Upper lobe of right lung (tissue), 1 donor: Measurements from ENCODE around the gene ADM2. TPM values are rescaled to one million over a fixed set of nuclear protein-coding genes. Genes with fewer than 3 reads are reported as not detected.

Experiments used
- ATAC-seq: fragments of 200-7000 bp; cut with Tn5 transposase; one replicate; pipeline ENCODE4 v1.9.1; 2020; ENCODE audit warnings: mild to moderate bottlenecking, moderate library complexity
- DNase-seq: peaks from one replicate; pipeline ENCODE4 v3.0.0-alpha.2; 2020
- H3K27ac ChIP-seq: fragments of 200-600 bp; one replicate; pipeline ENCODE4 v1.8.0; 2022
- H3K27me3 ChIP-seq: fragments of 200-600 bp; one replicate; pipeline ENCODE4 v1.8.0; 2022; ENCODE audit warnings: mild to moderate bottlenecking
- H3K36me3 ChIP-seq: fragments of 200-600 bp; one replicate; pipeline ENCODE4 v1.8.0; 2022
- H3K4me1 ChIP-seq: fragments of 200-600 bp; one replicate; pipeline ENCODE4 v1.8.0; 2022
- H3K4me3 ChIP-seq: fragments of 200-600 bp; one replicate; pipeline ENCODE4 v1.8.0; 2022; ENCODE audit warnings: mild to moderate bottlenecking
- H3K9me3 ChIP-seq: fragments of 200-600 bp; one replicate; pipeline ENCODE4 v1.8.0; 2022
- CTCF ChIP-seq: fragments of 200-600 bp; IDR thresholded peaks from one replicate; pipeline ENCODE4 v1.8.0; 2022; ENCODE audit warnings: antibody characterized with exemption
- intact Hi-C: fragments of 100-400 bp; cut with DNase I; formaldehyde crosslinking; loops from one replicate; pipeline ENCODE4 v1.11.0; 2022
- total RNA-seq: library from RNA; stranded (reverse); fragmentation: NEBNext Ultra II Directional; extraction: Animal tissue kit (Norgen Biotek cat#: 25700); gene quantifications from one replicate; pipeline ENCODE4 v1.2.1, GENCODE V29; 2021
- donor health status: DM: no; HTN: yes; CAD: no; lungs with severe emphysema.

Gene ADM2
- total RNA-seq, 1 donor from 2014 or later, result 2.6 TPM

GRCh38 chr22:50483106-50483505, 1.8 kb downstream of the ADM2 start:
- ATAC-seq (no peak), DNase-seq (peak; percentile 61)
- Histone ChIP-seq H3K4me3 (no peak overlapping the region), H3K27me3 (peaks cover 31% of the 10 kb centered on the region), H3K4me1 (peaks cover 6% of the 10 kb centered on the region), H3K36me3 (no peaks in the 10 kb centered on the region), H3K9me3 (no peaks in the 10 kb centered on the region), H3K27ac (no peak overlapping the region)
- intact Hi-C loops, result no loop called here
- no peak for TF ChIP-seq CTCF

- ATAC-seq (no peak), DNase-seq (peak; percentile 60)
- intact Hi-C loops, result no loop called here
- H3K4me1 ChIP-seq, result peaks cover 6% of the 10 kb centered on the region
- H3K4me3 ChIP-seq, result no peak overlapping the region
- H3K27ac ChIP-seq, result no peak overlapping the region
- peaks cover 31% of the 10 kb centered on the region for H3K27me3 ChIP-seq
- H3K9me3 ChIP-seq, result no peaks in the 10 kb centered on the region
- no peaks in the 10 kb centered on the region for H3K36me3 ChIP-seq
- no peak for TF ChIP-seq CTCF
Observed at GRCh38 chr22:50483556-50483955, 2.2 kb downstream of the ADM2 start.

- Histone ChIP-seq H3K4me3 (no peak overlapping the region), H3K27ac (no peak overlapping the region), H3K4me1 (peaks cover 6% of the 10 kb centered on the region), H3K36me3 (no peaks in the 10 kb centered on the region), H3K9me3 (no peaks in the 10 kb centered on the region), H3K27me3 (peaks cover 31% of the 10 kb centered on the region)
- ATAC-seq, result peak; percentile 4
- TF ChIP-seq CTCF, result no peak
- peak; percentile 64 for DNase-seq
- intact Hi-C loops, result no loop called here
Observed at GRCh38 chr22:50483977-50484853, 2.9 kb downstream of the ADM2 start.

- intact Hi-C loops, result no loop called here
- no peak for TF ChIP-seq CTCF
- no peaks in the 10 kb centered on the region for H3K36me3 ChIP-seq
- no peak overlapping the region for H3K4me3 ChIP-seq
- H3K4me1 ChIP-seq, result peaks cover 6% of the 10 kb centered on the region
- H3K27me3 ChIP-seq, result peaks cover 26% of the 10 kb centered on the region
- ATAC-seq (peak; percentile 12), DNase-seq (peak; percentile 82)
- no peaks in the 10 kb centered on the region for H3K9me3 ChIP-seq
- no peak overlapping the region for H3K27ac ChIP-seq
Observed at GRCh38 chr22:50485221-50486131, 4.1 kb downstream of the ADM2 start.

- DNase-seq (no peak), ATAC-seq (no peak)
- no peak for TF ChIP-seq CTCF
- Histone ChIP-seq H3K36me3 (no peaks in the 10 kb centered on the region), H3K27ac (no peak within 1 kb of the TSS), H3K27me3 (peaks cover 16% of the 10 kb centered on the region), H3K4me1 (peaks cover 6% of the 10 kb centered on the region), H3K9me3 (no peaks in the 10 kb centered on the region), H3K4me3 (no peak within 1 kb of the TSS)
- intact Hi-C loops, result no loop called here
Observed at GRCh38 chr22:50486561-50487289, 5.4 kb downstream of the ADM2 start, which contains the start of gene MIOX. TSS of gene MIOX (plus strand) at chr22:50486859. CDS start at chr22:50486898, 39 bp downstream.
